DOHH2 (cell line): ENCODE data around the gene TUBA4A.

ENCODE experiments used
- CTCF ChIP-seq: fragments of 200-600 bp; sonication (generic); IDR thresholded peaks from one replicate; pipeline ENCODE4 v1.5.1; 2014; ENCODE audit warnings: antibody characterized with exemption, mild to moderate bottlenecking, low read depth, low read length; ENCODE audit not compliant: poor library complexity, severe bottlenecking
- EZH2phosphoT487 ChIP-seq: fragments of 200-600 bp; sonication (generic); IDR thresholded peaks from 2 replicates; pipeline ENCODE4 v1.6.1; 2017; ENCODE audit warnings: borderline replicate concordance, mild to moderate bottlenecking, antibody characterized with exemption, low read length, moderate library complexity, mixed read lengths

- TF ChIP-seq EZH2phosphoT487 (no peak), CTCF (no peak)
These were observed 29.3 kb upstream of the TUBA4A start for GRCh38 chr2:219282943-219283581.
